ENCODE data around the gene ARTN. TPM values are rescaled to one million over a fixed set of nuclear protein-coding genes. Genes with fewer than 3 reads are reported as not detected.

ARTN gene
- total and polyA plus RNA-seq, 2 experiments from 2014 or later, result 2.1 TPM; not detected in 1

- Histone ChIP-seq H4K20me1 (ENCODE audit: insufficient read depth, poor library complexity, severe bottlenecking) (no peaks in the 10 kb centered on the region), H3K4me1 (ENCODE audit: insufficient read depth) (no peaks in the 10 kb centered on the region), H2AFZ (no peak overlapping the region), H3K36me3 (replicated peaks; ENCODE audit: insufficient read depth, low read depth) (no peaks in the 10 kb centered on the region), H3K9me2 (replicated peaks; ENCODE audit: insufficient read depth) (no peaks in the 10 kb centered on the region), H3K9me3 (ENCODE audit: low read depth) (no peaks in the 10 kb centered on the region), H3K4me3 (no peak overlapping the region), H3K27ac (no peak overlapping the region), H3K79me2 (no peaks in the 10 kb centered on the region), H3K4me2 (no peak overlapping the region), H3K27me3 (no peaks in the 10 kb centered on the region)
- DNase-seq (ENCODE audit: low spot score), result no peak
- TF ChIP-seq EZH2phosphoT487 (IDR thresholded peaks at IDR 0.05; ENCODE audit: low read depth, severe bottlenecking, unreplicated experiment) (no peak), EZH2 (IDR thresholded peaks at IDR 0.05; ENCODE audit: borderline replicate concordance) (no peak), CTCF (IDR thresholded peaks at IDR 0.05; ENCODE audit: poor library complexity) (no peak)
- WGBS (ENCODE audit: low lambda C conversion rate, missing lambda C conversion rate), result 96% methylated on average over 2 of the region's 2 CpGs
These were observed 28.7 kb downstream of the ARTN start for GRCh38 chr1:43962324-43962723.

GRCh38 chr1:43963006-43963405, 29.4 kb downstream of the ARTN start:
- no peaks in the 10 kb centered on the region for H4K20me1 ChIP-seq (ENCODE audit: insufficient read depth, poor library complexity, severe bottlenecking)
- H3K4me2 ChIP-seq, result no peak overlapping the region
- DNase-seq (ENCODE audit: low spot score), result no peak
- 95% methylated on average over 3 of the region's 3 CpGs for WGBS (ENCODE audit: low lambda C conversion rate, missing lambda C conversion rate)
- H3K36me3 ChIP-seq (replicated peaks; ENCODE audit: insufficient read depth, low read depth), result no peaks in the 10 kb centered on the region
- H3K79me2 ChIP-seq, result no peaks in the 10 kb centered on the region
- H3K4me3 ChIP-seq, result no peak overlapping the region
- H3K4me1 ChIP-seq (ENCODE audit: insufficient read depth), result no peaks in the 10 kb centered on the region
- TF ChIP-seq EZH2 (IDR thresholded peaks at IDR 0.05; ENCODE audit: borderline replicate concordance) (no peak), EZH2phosphoT487 (IDR thresholded peaks at IDR 0.05; ENCODE audit: low read depth, severe bottlenecking, unreplicated experiment) (no peak), CTCF (IDR thresholded peaks at IDR 0.05; ENCODE audit: poor library complexity) (no peak)
- H3K27me3 ChIP-seq, result no peaks in the 10 kb centered on the region
- H3K9me2 ChIP-seq (replicated peaks; ENCODE audit: insufficient read depth), result no peaks in the 10 kb centered on the region
- no peak overlapping the region for H3K27ac ChIP-seq
- H3K9me3 ChIP-seq (ENCODE audit: low read depth), result no peaks in the 10 kb centered on the region
- no peak overlapping the region for H2AFZ ChIP-seq

GRCh38 chr1:43963890-43964289, 30.3 kb downstream of the ARTN start:
- no peaks in the 10 kb centered on the region for H3K4me1 ChIP-seq (ENCODE audit: insufficient read depth)
- H3K4me2 ChIP-seq, result no peak overlapping the region
- no peaks in the 10 kb centered on the region for H3K79me2 ChIP-seq
- no peaks in the 10 kb centered on the region for H3K9me2 ChIP-seq (replicated peaks; ENCODE audit: insufficient read depth)
- H4K20me1 ChIP-seq (ENCODE audit: insufficient read depth, poor library complexity, severe bottlenecking), result no peaks in the 10 kb centered on the region
- TF ChIP-seq EZH2phosphoT487 (IDR thresholded peaks at IDR 0.05; ENCODE audit: low read depth, severe bottlenecking, unreplicated experiment) (no peak), CTCF (IDR thresholded peaks at IDR 0.05; ENCODE audit: poor library complexity) (no peak), EZH2 (IDR thresholded peaks at IDR 0.05; ENCODE audit: borderline replicate concordance) (no peak)
- H2AFZ ChIP-seq, result no peak overlapping the region
- 87% methylated on average over 5 of the region's 5 CpGs for WGBS (ENCODE audit: low lambda C conversion rate, missing lambda C conversion rate)
- no peak overlapping the region for H3K4me3 ChIP-seq
- no peaks in the 10 kb centered on the region for H3K9me3 ChIP-seq (ENCODE audit: low read depth)
- no peaks in the 10 kb centered on the region for H3K27me3 ChIP-seq
- no peak for DNase-seq (ENCODE audit: low spot score)
- H3K27ac ChIP-seq, result no peak overlapping the region
- H3K36me3 ChIP-seq (replicated peaks; ENCODE audit: insufficient read depth, low read depth), result no peaks in the 10 kb centered on the region

GRCh38 chr1:43965316-43965715, 31.7 kb downstream of the ARTN start:
- Histone ChIP-seq H3K4me2 (no peak overlapping the region), H3K9me3 (ENCODE audit: low read depth) (no peaks in the 10 kb centered on the region), H3K79me2 (peaks cover under 1% of the 10 kb centered on the region), H3K36me3 (replicated peaks; ENCODE audit: insufficient read depth, low read depth) (no peaks in the 10 kb centered on the region), H3K27ac (no peak overlapping the region), H2AFZ (no peak overlapping the region), H4K20me1 (ENCODE audit: insufficient read depth, poor library complexity, severe bottlenecking) (no peaks in the 10 kb centered on the region), H3K27me3 (no peaks in the 10 kb centered on the region), H3K4me1 (ENCODE audit: insufficient read depth) (no peaks in the 10 kb centered on the region), H3K4me3 (no peak overlapping the region), H3K9me2 (replicated peaks; ENCODE audit: insufficient read depth) (no peaks in the 10 kb centered on the region)
- TF ChIP-seq EZH2 (IDR thresholded peaks at IDR 0.05; ENCODE audit: borderline replicate concordance) (no peak), EZH2phosphoT487 (IDR thresholded peaks at IDR 0.05; ENCODE audit: low read depth, severe bottlenecking, unreplicated experiment) (no peak), CTCF (IDR thresholded peaks at IDR 0.05; ENCODE audit: poor library complexity) (no peak)
- DNase-seq (ENCODE audit: low spot score), result no peak
- WGBS (ENCODE audit: low lambda C conversion rate, missing lambda C conversion rate), result 94% methylated on average over 3 of the region's 3 CpGs
